HG02798 (cell line): ENCODE results near the gene SULF2.

Source experiments
- ATAC-seq: cut with Tn5 transposase; IDR thresholded peaks from one replicate; pipeline ENCODE4 v1.9.1; 2021; ENCODE audit warnings: mild to moderate bottlenecking; ENCODE audit not compliant: unreplicated experiment, poor library complexity

Gene SULF2

DNA sequence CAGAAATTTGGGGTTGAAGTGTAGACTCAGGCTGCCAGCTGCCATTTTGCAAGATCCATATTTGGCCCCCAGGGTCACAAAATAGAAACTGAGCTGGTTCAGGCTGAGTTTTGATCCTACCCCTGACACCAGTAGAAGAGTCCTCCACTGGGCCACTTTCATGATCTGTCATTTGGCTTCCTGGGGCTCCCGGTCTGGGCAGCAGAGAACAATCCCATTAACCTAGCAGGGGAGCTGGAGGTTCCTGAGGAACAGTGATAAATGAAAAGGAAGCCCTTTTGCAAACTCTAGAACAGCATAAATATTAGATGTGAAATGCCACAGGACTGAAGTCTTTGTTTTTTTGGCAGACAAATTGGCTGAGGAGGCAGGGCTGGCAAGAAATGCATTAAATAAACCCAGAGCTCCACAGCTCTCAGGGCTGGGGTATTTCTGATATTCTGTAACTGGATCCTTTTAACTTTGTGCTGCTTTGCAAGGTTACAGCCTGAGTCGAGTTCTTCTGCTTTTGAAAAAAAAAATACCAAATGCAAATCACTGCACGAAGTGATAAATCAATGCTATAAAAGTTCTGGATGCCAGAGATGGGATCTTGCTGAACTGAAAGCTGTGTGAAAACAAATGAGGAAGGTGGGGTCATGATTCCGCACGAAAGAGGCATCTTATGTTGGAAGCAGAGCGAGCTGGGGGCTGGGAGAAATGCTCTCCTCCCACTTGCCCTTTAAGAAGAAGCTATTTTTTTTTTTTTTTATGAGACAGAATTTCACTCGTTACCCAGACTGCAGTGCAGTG is 64.4 kb downstream of the SULF2 start:
- no peak for ATAC-seq

DNA sequence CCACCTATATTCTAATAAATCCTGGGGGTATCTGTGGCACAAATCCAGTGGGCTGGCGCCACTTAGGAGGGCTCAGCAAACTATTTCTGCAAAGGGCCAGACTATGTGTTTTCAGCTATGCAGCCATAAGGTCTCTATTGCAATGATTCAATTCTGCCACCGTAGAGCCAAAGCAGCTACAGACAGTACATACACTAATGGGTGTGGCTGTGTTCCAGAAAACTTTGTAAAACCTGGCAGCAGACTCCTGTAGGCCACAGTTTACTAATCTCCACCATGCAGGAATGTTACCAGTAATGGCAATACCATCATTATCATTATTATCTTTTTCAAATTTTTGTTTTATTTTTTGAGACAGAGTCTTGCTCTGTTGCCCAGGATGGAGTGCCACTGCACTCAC is 65.7 kb downstream of the SULF2 start:
- ATAC-seq = no peak

DNA sequence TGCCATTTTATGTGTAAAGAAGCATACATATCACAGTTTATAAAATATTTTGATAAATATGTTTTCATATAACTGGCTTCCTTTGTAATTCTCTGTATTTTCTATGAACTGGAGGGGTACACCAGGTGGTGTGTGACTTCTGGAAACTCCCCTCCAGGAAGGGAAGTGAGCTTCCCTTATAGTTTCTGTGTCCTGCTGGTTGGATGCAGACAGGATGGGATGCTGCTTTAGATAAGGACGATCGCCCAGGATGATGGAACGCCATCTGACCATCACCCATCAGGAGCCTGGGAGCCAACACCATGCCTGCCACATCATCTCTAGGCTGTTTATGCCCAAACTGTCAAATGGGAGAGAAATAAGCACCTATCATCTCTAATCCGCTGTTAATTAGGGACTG is 66.1 kb downstream of the SULF2 start:
- no peak for ATAC-seq

DNA sequence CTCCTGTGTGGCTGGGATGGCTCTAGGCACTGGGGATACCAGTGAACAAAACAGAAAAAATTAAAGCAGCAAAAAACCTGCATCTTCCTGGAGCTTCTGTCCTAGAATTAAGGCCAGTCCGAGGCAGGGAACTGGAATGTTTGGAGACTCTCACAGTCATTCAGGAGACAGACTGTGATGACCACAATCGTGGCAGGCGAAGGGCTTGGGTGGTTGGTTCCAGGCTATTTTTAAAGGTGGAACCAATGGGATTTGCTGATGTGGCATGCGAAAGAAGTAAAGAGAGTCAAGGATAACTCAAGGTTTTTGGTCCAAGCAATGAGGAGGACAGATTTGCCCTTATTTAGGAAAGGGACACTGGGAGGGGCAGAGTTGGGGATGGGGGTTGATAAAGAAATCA is 66.9 kb downstream of the SULF2 start:
- no peak for ATAC-seq

DNA sequence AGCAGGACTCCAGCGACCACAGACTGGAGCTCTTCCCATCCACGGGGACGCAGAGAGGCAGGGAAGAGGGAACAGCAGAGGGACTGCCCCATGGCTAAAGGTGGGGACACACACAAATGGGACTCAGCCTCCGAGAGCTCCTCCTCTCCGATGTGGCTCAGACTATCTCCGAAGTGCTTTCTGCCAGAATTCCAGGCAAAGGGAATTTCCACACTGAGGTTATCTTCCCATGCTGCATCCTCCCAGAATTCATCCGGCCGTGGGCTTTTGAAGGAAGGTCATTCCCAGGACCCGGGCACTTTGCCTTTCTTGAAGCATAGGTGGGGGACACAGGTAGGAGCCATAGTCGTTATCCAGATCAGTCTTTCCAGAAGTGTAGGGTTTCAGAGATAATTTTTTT is 67.9 kb downstream of the SULF2 start:
- no peak for ATAC-seq

DNA sequence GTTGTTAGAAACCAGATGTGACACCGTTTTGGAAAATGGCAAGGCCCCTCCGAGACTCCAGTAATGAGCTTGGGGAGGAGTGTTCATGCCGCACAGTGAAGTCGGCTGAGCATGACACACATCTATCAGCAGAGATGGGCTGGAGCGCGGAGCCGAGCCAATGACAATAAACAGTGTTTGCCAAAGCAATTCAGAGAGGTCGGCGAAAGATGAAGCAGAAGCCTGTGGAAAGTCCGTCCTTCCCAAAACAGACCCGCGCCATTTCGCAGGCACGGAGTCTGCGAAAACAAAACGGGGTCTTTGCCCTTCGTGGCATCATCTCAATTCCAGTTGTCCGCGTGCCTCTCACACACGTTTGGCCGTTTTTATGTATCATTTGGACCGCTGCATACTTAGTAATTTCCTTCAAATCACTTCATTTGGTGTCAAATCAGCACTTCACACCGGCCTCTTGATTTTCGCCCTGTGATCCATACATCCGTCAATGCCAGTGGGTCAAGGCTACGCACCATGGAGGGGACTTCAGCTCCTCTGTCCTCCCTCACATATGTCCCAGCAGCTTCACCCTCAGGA is 71.3 kb downstream of the SULF2 start:
- no peak for ATAC-seq

DNA sequence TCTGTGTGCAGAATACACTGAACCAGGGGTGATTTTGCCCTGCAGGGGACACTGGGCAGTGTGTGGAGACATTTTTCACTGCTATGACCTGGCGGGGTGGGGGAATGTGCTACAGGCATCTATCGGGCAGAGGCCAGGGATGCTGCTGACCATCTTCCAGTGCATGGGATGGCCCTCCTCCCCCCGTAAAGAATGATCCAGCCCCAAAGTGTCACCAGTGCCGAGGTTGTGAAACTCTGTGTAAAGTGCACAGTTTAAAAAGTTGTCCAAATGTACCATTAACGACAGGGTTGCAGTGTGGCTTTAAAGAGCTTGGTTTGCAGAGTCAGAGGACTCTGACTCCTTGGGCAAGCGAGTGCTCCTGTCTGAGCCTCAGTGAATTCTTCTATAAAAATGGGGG is 72.1 kb downstream of the SULF2 start:
- no peak for ATAC-seq

DNA sequence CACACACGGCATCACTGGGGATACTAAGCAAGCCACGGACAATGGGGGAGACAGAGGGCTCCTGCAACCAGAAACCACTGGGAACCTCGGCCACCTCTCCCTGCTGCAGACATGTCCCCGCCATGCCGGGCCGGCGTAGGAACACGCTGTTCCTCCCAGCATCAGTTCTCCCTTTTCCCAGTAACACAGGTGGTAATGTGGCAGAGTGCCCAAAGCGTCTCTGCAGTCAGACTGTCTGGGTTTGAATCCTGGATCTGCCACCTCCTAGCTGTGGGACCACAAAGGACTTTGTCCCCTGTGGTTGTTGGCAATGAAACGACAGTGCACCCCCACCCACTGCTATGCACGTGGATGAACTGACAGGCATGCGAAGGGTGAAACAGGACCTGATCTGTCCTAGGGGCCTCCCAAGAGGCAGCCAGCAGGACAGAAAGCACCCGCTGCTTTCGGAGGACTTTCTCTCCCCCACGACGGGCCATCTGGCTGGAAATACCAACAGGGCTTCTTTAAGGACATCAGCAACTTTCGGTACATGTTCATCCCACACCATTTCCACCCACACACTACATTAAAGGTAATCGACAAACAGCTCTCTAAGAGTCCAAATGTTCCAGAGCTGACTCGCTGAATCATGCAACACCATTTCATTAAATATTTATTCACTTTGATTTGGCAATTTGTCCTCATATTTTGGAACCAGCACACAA is 74.1 kb downstream of the SULF2 start:
- ATAC-seq = no peak

DNA sequence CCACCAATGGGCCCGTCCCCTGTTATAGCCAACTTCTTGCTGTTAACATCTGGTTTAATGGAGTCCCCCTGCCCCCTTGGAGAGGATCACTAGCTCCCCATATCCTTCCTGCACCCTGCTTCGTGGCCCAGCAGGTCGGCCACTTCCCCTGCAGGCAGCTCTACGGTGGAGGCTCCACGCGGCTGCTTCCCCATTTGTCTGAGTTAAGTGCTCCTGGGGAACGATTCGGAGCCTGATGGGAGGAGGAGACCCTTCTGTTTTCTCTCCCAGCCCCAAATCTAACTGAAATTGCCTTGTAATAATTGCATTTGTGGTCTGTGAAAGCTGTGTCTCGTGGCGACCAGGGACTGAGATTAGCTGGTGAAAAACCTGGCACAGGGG is 74.6 kb downstream of the SULF2 start:
- ATAC-seq = no peak

DNA sequence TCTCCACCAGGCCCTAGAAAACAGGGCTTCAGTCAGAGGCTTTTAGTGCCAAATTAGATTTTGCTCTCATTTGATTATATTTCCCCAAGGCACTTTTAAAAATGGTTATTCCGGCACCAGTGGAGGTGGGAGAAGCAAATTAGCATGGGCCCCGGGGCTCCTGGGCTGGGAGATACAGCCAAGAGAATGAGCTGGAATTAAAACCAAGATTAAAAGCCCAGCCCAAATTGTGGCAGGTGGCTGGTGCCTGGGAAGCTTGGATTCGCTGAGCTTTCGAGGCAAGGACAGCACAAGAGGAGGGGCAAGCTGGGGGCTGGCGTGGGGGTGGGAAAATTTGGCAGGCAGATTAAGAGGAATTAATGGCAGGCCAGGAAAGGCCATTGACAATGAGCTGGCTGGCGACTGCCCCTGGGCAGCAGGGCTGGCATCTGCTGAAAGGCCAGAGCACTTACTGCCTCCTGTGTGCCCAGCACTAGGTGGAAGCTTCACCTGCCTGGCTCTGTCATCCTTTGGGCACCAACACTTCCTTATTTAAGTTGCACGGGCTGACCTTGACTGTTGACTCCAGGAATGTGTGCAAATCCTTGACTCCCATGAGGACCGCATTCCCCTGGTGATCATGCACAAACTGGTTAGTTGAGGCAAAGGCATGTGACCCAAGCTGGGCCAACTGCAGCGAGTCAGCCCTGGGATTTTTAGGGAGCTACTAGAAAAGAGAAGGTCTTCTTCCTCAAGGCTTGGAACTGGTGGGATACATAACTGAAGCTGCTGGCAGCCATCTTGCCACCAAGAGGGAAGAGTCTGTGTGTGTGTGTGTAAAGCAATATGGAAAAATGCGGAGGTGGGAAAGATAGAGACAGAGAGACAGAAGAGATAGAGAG is 76.1 kb downstream of the SULF2 start:
- ATAC-seq = no peak

DNA sequence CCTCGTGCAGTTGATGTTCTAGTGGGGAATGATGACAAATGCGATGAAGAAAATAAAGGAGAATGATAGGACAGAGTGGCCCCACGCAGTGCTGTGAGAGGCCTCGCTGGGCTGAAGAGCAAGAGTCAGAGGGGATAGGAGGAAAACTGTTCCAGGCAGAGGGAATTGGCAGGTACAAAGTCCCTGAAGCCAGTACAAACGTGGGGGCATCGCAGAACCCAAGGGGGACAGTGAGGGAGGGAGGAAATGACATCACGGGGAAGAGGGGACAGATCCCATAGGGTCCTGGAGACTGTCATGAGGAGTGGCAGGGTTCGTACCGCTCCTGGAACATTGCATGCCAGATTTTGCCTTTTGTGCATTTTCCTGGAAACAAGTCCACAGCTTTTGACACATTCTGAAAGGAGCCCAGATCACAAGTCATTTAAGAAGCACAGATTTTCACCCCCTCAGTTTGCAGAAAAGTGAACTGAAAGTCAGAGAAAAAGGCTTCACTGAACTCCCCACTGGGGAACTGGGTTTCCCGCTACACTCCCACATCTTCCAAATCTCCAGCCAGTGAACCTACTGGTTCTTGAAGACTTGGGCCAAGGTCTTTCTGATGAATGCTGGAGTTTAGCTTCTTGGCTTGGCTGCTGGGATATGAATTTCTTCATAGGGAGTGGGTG is 77.0 kb downstream of the SULF2 start:
- no peak for ATAC-seq

DNA sequence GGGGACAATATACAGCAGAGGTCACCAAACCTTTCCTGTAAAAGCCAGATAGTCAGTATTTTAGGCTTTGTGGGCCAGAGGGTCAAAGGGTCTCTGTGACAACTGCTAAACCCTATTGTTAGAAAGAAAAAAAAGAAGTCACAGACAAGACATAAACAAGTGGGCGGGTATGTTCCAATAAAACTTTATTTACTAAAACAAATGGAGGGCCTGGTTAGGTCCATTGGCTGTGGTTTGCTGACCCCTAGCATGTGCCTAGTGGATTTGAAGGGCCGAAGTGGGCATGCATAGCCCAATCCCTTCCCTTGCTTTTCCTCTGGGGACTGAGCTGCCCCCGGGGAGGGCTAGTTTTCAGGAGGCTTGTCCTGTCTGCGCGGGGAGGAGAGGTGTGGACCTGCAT is 78.9 kb downstream of the SULF2 start:
- no peak for ATAC-seq

DNA sequence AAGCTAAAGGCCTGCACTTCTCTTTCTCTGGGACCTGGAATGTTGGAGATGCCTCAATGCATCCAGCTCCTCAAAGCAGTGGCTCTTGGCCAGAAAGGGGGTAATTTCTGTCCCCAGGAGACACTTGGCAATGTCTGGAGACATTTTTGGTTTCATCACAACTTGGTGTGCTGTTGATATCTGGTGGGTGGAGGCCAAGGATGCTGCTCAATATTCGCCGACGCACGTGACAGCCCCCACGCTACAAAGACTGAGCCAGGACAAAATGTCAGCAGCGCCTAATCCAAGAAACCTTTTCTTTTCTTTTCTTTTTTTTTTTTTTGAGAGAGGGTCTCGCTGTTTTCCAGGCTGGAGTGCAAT is 79.8 kb downstream of the SULF2 start:
- ATAC-seq = no peak

DNA sequence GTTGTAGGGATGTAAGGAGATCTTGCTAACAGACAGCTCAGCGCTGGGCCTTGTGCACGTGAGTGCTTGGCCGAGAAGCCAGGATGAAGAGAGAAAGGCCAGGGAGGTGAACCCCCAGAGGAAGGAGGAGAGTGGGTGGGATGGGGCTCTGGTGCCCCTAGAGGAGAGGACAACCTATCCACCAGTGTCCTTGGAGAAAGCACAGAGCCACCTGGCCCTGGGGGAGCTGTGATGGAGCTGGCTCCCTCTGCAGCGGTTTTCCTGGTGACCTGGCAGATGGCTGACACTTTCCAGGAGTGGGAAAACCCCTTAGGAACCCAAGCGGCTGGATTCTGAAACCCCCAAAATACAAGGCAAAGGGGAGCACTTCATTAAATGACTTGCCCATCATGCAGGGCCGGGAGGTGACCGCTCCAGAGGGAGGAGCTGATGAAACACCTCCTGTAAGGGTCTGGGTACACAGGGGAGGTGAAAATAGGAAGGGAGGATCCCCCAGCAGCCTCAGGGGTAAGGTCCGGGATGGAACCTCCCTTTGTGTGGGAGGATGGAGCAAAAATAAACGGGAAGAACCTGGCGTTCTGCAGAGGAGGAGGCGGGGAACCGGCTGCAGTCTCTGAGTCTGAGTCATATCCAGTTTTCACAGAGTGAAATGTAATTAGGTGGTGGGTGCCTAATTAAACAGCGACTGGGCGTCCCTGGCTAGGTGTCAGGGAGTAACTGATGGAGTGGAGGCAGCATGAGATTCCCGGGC is 80.4 kb downstream of the SULF2 start:
- ATAC-seq = no peak

DNA sequence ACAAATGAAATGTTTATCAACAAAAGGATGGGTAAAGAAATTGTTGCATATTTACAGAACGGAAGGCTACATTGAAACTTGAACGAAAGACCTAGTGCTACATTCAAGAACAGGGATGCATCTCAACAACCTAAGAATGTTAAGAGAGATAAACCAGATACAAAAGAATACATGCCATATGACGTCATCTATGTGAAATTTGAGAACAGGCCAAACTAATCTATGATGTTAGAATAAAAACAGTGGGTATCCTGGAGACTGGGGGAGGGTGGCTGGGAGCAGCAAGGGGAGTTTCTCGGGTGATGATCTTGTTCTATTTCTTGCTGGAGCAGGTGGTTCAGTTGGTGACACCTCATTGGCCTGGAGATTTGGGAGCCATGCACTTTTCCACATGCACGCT is 81.5 kb downstream of the SULF2 start:
- no peak for ATAC-seq

DNA sequence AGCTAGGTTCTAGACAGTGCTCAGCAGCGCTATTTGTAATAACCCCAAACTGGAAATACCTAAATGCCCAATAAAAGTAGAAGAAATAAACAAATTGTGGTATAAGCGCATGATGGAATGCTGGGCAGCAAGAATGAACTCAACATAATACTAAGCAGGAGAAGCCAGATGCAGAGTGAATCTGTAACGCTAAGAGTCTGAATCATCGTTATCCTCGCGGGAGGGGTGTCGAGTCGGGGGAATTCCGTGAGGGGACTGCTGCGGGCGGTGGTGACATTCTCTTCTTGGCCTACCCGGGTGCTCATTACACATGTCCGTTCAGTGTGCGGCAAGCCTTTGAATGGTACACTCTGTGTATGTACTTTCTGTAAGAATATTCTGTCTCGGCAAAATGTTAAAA is 83.7 kb downstream of the SULF2 start:
- ATAC-seq = peak; percentile 62

DNA sequence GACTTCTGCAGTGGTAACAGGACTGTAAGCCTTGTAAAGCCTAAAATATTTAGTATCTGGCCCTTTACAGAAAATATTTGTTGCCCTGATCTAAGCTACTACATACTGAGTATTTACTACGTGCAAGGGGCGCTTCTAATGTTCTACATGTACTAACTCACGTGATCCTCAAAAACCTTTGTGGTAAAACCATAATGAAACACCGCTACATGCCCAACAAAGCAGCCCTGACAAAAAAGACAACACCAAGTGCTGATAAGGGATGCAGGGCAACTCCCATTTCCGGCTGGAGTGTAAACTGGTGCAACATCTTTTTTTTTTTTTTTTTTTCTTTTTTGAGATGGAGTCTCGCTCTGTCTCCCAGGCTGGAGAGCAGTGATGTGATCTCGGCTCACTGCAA is 85.0 kb downstream of the SULF2 start:
- ATAC-seq = no peak

DNA sequence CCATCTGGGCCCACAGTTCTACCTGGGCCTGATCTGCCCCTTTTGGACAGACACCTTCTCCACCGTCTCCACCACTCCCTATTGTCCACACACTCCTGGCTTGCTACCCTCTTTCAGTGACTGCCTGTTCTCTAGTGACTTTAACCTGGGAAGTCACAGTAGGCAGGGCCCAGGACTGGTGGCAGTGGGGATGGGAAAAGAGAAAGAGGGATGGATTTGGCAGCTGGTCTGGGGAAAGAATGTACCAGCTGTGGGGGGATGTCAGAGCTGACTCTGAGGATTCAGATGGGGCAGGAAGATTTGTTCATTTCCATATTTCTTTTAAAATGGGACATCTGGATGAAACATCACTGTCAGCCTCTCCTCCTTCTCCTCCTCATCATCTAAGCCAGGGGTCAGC is 85.5 kb downstream of the SULF2 start:
- ATAC-seq = no peak

DNA sequence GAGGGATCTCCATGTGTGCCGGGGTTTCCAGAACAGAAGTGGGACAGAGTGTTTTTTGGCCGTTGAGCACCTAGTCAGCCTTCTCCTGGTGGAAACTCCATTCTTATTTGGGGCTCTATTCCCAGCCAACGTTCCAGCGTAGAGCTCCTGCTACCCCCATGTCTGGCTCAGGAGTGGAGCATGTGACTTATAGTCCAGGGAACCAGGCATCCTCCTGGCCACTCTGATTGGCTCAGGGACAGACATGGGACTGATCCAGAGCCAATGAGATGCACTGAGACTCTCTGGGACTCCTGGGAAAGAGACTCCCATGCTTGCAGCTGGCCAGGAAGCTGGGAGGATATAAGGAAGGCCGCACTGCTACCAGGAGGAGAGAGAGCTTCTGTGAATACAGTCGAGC is 87.1 kb downstream of the SULF2 start:
- ATAC-seq = no peak

DNA sequence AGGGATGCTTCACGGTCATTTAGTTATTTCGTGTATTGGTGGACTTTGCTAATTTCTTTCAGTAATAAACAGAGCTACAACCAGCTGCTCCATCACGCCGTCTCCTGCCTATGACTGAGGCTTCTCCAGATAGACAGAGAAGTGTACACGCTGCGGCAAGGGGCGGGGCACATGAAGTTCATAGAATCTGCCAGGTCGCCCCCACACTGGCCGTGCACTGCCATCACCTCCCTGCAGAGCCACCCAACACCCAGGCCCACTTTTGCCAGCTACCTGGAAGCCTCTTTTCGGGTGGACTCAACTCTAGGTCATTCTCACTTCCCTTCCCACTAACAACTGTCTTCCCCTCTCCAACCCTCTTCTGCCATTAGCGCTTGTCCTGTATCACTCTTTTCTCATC is 88.4 kb downstream of the SULF2 start:
- ATAC-seq = no peak
